ENCODE data around the gene CENPN.

The CENPN gene

GRCh38 chr16:80981103-80981502 is 25.9 kb upstream of the CENPN start:
- Histone ChIP-seq H3K79me2 (ENCODE audit: low read length) (peaks cover 8% of the 10 kb centered on the region; the same call in 1 of the 2 replicates), H3K4me1 (ENCODE audit: low read length) (no peaks in the 10 kb centered on the region), H3K9me2 (replicated peaks; ENCODE audit: insufficient read depth, low read length) (no peaks in the 10 kb centered on the region), H3K9ac (ENCODE audit: low read length) (no peak overlapping the region), H3K4me2 (ENCODE audit: low read depth, low read length) (no peak overlapping the region), H3K4me3 (ENCODE audit: low read length) (no peak overlapping the region), H3F3A (ENCODE audit: insufficient read depth, low read length) (no peaks in the 10 kb centered on the region), H4K20me1 (ENCODE audit: insufficient read depth, low read length) (no peaks in the 10 kb centered on the region), H2AFZ (ENCODE audit: low read length) (no peak overlapping the region), H3K9me3 (replicated peaks; ENCODE audit: insufficient read depth, low read length) (no peaks in the 10 kb centered on the region), H3K36me3 (replicated peaks; ENCODE audit: insufficient read depth, low read length) (no peaks in the 10 kb centered on the region), H3K27me3 (replicated peaks; ENCODE audit: insufficient read depth, low read length) (no peaks in the 10 kb centered on the region), H3K27ac (ENCODE audit: low read length) (no peak overlapping the region)
- DNase-seq, result no peak
- TF ChIP-seq, protein P1, sequence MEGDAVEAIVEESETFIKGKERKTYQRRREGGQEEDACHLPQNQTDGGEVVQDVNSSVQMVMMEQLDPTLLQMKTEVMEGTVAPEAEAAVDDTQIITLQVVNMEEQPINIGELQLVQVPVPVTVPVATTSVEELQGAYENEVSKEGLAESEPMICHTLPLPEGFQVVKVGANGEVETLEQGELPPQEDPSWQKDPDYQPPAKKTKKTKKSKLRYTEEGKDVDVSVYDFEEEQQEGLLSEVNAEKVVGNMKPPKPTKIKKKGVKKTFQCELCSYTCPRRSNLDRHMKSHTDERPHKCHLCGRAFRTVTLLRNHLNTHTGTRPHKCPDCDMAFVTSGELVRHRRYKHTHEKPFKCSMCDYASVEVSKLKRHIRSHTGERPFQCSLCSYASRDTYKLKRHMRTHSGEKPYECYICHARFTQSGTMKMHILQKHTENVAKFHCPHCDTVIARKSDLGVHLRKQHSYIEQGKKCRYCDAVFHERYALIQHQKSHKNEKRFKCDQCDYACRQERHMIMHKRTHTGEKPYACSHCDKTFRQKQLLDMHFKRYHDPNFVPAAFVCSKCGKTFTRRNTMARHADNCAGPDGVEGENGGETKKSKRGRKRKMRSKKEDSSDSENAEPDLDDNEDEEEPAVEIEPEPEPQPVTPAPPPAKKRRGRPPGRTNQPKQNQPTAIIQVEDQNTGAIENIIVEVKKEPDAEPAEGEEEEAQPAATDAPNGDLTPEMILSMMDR (IDR thresholded peaks at IDR 0.05; ENCODE audit: low read length), result no peak
- TF ChIP-seq EZH2 (optimal IDR thresholded peaks at IDR 0.05; ENCODE audit: low read depth, low read length) (no peak), EZH2phosphoT487 (IDR thresholded peaks at IDR 0.05; ENCODE audit: low read length) (no peak)

GRCh38 chr16:80982646-80983045 is 24.4 kb upstream of the CENPN start:
- H3K4me3 ChIP-seq (ENCODE audit: low read length), result no peak overlapping the region
- H3K4me2 ChIP-seq (ENCODE audit: low read depth, low read length), result no peak overlapping the region
- TF ChIP-seq, protein P1 (IDR thresholded peaks at IDR 0.05; ENCODE audit: low read length), result no peak
- TF ChIP-seq EZH2 (optimal IDR thresholded peaks at IDR 0.05; ENCODE audit: low read depth, low read length), result no peak
- no peak for TF ChIP-seq EZH2phosphoT487 (IDR thresholded peaks at IDR 0.05; ENCODE audit: low read length)
- H3K27me3 ChIP-seq (replicated peaks; ENCODE audit: insufficient read depth, low read length), result no peaks in the 10 kb centered on the region
- H3K9ac ChIP-seq (ENCODE audit: low read length), result no peak overlapping the region
- H2AFZ ChIP-seq (ENCODE audit: low read length), result no peak overlapping the region
- H3F3A ChIP-seq (ENCODE audit: insufficient read depth, low read length), result no peaks in the 10 kb centered on the region
- H3K9me3 ChIP-seq (replicated peaks; ENCODE audit: insufficient read depth, low read length), result no peaks in the 10 kb centered on the region
- H4K20me1 ChIP-seq (ENCODE audit: insufficient read depth, low read length), result no peaks in the 10 kb centered on the region
- H3K4me1 ChIP-seq (ENCODE audit: low read length), result no peaks in the 10 kb centered on the region
- H3K36me3 ChIP-seq (replicated peaks; ENCODE audit: insufficient read depth, low read length), result no peaks in the 10 kb centered on the region
- no peak overlapping the region for H3K27ac ChIP-seq (ENCODE audit: low read length)
- DNase-seq, result no peak
- no peaks in the 10 kb centered on the region for H3K9me2 ChIP-seq (replicated peaks; ENCODE audit: insufficient read depth, low read length)
- H3K79me2 ChIP-seq (ENCODE audit: low read length), result peaks cover 8% of the 10 kb centered on the region

DNA sequence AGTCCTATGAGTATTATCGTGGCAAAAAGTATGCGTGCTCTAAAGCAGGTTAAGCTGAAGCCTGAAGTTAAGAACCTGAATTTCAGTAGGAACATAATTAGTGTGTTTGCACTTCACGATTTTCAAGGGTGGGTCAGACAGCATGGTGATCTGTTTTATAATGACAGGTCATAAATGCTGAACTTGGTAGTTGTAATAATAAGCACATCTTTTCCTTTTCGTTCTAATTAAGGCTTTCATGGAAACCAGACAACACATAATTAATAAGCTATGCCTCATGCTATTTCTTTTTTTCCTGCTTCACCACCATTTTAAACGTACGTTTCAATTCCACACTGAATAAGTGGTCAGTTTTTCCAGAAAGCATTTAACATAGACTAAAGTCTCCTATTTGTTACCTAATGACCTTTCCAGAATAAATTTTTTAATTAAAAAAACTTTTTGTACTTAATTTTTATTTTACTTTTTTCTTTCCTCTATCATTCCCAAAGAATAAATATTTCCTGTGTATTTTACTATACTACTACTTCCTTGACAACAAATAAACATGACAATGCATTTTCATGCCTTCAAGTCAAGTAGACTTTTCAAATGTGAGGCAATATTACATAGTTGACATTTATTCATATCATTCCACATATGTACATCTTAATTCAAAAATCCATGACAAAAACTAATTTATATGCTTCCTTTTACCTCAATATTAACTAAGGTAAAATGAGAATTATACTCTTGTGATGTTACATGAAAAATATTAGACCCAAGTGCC is 22.7 kb upstream of the CENPN start:
- Histone ChIP-seq H3K4me3 (ENCODE audit: low read length) (no peak overlapping the region), H3K9me3 (replicated peaks; ENCODE audit: insufficient read depth, low read length) (no peaks in the 10 kb centered on the region), H3K9me2 (replicated peaks; ENCODE audit: insufficient read depth, low read length) (no peaks in the 10 kb centered on the region), H2AFZ (ENCODE audit: low read length) (no peak overlapping the region), H4K20me1 (ENCODE audit: insufficient read depth, low read length) (no peaks in the 10 kb centered on the region), H3K36me3 (replicated peaks; ENCODE audit: insufficient read depth, low read length) (no peaks in the 10 kb centered on the region), H3K4me2 (ENCODE audit: low read depth, low read length) (no peak overlapping the region), H3K4me1 (ENCODE audit: low read length) (no peaks in the 10 kb centered on the region), H3K27me3 (replicated peaks; ENCODE audit: insufficient read depth, low read length) (no peaks in the 10 kb centered on the region), H3K27ac (ENCODE audit: low read length) (no peak overlapping the region), H3K9ac (ENCODE audit: low read length) (no peak overlapping the region), H3F3A (ENCODE audit: insufficient read depth, low read length) (no peaks in the 10 kb centered on the region), H3K79me2 (ENCODE audit: low read length) (peaks cover 8% of the 10 kb centered on the region)
- no peak for DNase-seq
- TF ChIP-seq, protein P1 (IDR thresholded peaks at IDR 0.05; ENCODE audit: low read length), result no peak
- TF ChIP-seq EZH2 (optimal IDR thresholded peaks at IDR 0.05; ENCODE audit: low read depth, low read length), result no peak
- TF ChIP-seq EZH2phosphoT487 (IDR thresholded peaks at IDR 0.05; ENCODE audit: low read length), result no peak
